OCI-LY7 (cell line): ENCODE results near the gene EPB41L4B. TPM values are rescaled to one million over a fixed set of nuclear protein-coding genes. Genes with fewer than 3 reads are reported as not detected.
"Not testable (repeated sequence)": the region's sequence is repeated elsewhere in the genome, so short reads cannot be mapped to it uniquely, and the experiment has no call there.

Experiments used
- BruUV-seq: library from RNA; stranded (reverse); fragments of 400-500 nt; replicated peaks from 2 replicates; lab custom pipeline; 2021; lab: Mats Ljungman, UMichigan
- CTCF ChIA-PET: fragments of 300-600 bp; sonication (Branson Sonifier 250); formaldehyde crosslinking; loops from one replicate; lab custom pipeline; 2022; ENCODE audit warnings: antibody characterized with exemption; ENCODE audit not compliant: unreplicated experiment; lab: Charles Lee
- POLR2A ChIA-PET: fragments of 300-600 bp; sonication (Branson Sonifier 250); formaldehyde crosslinking; loops from one replicate; lab custom pipeline; 2022; ENCODE audit warnings: antibody characterized with exemption; lab: Charles Lee
- DNase-seq: peaks from one replicate; pipeline ENCODE4 v3.0.0-alpha.2; 2015; ENCODE audit warnings: low spot score
- H2AFZ ChIP-seq: fragments of 200-600 bp; sonication (generic), shearing (Covaris generic); 2 replicates; pipeline ENCODE4 v1.6.1; 2014; ENCODE audit warnings: mild to moderate bottlenecking, antibody characterized with exemption, low read length, moderate library complexity
- H3K27ac ChIP-seq: fragments of 200-600 bp; sonication (generic); 2 replicates; pipeline ENCODE4 v1.5.1; 2014; ENCODE audit warnings: mixed run types, low read depth, mild to moderate bottlenecking, moderate library complexity, low read length, inconsistent platforms; ENCODE audit not compliant: poor library complexity, severe bottlenecking
- H3K36me3 ChIP-seq: fragments of 200-600 bp; sonication (generic); 2 replicates; pipeline ENCODE4 v1.6.1; 2014; ENCODE audit warnings: mild to moderate bottlenecking, antibody characterized with exemption, low read length, moderate library complexity, mixed read lengths; ENCODE audit not compliant: insufficient read depth
- H3K4me1 ChIP-seq: fragments of 200-600 bp; sonication (generic); 2 replicates; pipeline ENCODE4 v1.5.1; 2014; ENCODE audit warnings: mild to moderate bottlenecking, low read length; ENCODE audit not compliant: insufficient read depth, poor library complexity, severe bottlenecking
- H3K4me2 ChIP-seq: fragments of 200-600 bp; sonication (generic); 2 replicates; pipeline ENCODE4 v1.6.1; 2014; ENCODE audit warnings: mild to moderate bottlenecking, low read length
- H3K4me3 ChIP-seq: fragments of 200-600 bp; sonication (generic); 2 replicates; pipeline ENCODE4 v1.5.1; 2014; ENCODE audit warnings: mild to moderate bottlenecking, low read depth, low read length; ENCODE audit not compliant: poor library complexity, severe bottlenecking
- H3K79me2 ChIP-seq: fragments of 200-600 bp; sonication (generic); 2 replicates; pipeline ENCODE4 v1.6.1; 2016; ENCODE audit warnings: low read depth, mild to moderate bottlenecking, low read length, moderate library complexity, mixed read lengths; ENCODE audit not compliant: insufficient read depth
- H3K9me2 ChIP-seq: fragments of 200-600 bp; sonication (generic); 2 replicates; pipeline ENCODE4 v1.6.1; 2016; ENCODE audit warnings: mild to moderate bottlenecking, low read length, mixed read lengths; ENCODE audit not compliant: insufficient read depth
- H3K9me3 ChIP-seq: fragments of 200-600 bp; sonication (generic); 2 replicates; pipeline ENCODE4 v1.6.1; 2014; ENCODE audit warnings: mild to moderate bottlenecking, mixed run types, low read length, mixed read lengths
- H4K20me1 ChIP-seq: fragments of 200-600 bp; sonication (generic); 2 replicates; pipeline ENCODE4 v1.6.1; 2014; ENCODE audit warnings: mild to moderate bottlenecking, antibody characterized with exemption, low read length, moderate library complexity, mixed read lengths; ENCODE audit not compliant: insufficient read depth
- EZH2phosphoT487 ChIP-seq: fragments of 200-600 bp; sonication (generic); IDR thresholded peaks from 2 replicates; pipeline ENCODE4 v1.6.1; 2018; ENCODE audit warnings: low read depth, borderline replicate concordance, mild to moderate bottlenecking, mixed run types, antibody characterized with exemption, low read length, moderate library complexity, mixed read lengths
- intact Hi-C: fragments of 100-400 bp; cut with micrococcal nuclease; formaldehyde crosslinking; loops from one replicate; pipeline ENCODE4 v1.10.0; 2022; ENCODE audit not compliant: unreplicated experiment
- total RNA-seq, 2 experiments: library from RNA; depleted of rRNA in 1 of 2; stranded (reverse); fragments of >200 nt in 1 of 2; shearing (Covaris generic) in 1 of 2; gene quantifications; 2 replicates each; pipeline ENCODE4 v1.2.3, GENCODE V29; 2014 to 2022
- TF ChIP-seq, protein P1 (sequence below): fragments of 200-600 bp; sonication (generic); conservative IDR thresholded peaks from 2 replicates; pipeline ENCODE4 v1.5.1; 2014; ENCODE audit warnings: mild to moderate bottlenecking, antibody characterized with exemption, low read length, moderate library complexity, mixed read lengths

The EPB41L4B gene
- total RNA-seq, 2 experiments from 2014 or later, result 0.29 TPM; not detected in 1

DNA sequence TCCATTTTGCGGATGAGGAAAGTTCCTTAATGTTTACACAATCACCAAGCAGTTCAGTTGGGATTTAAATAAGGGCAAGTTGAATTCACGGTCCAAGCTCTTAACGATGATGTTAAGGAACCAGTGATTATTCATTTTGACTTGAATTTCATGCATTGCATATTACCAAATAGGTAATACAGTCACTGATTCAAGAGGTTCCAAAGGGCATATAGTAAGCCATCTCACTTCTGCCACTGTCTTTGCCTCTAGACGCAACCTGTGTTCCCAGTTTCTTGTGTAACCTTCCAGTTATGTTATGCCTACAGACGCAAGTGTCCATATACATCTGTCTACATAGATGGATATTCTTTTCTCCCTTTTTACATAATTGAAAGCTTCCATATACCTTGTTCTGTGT lies 39.9 kb upstream of the EPB41L4B start:
- BruUV-seq, result no TSS peak
- ChIA-PET POLR2A (no interaction called here), CTCF (no interaction called here)
- no peaks in the 10 kb centered on the region for H3K9me2 ChIP-seq
- H3K36me3 ChIP-seq, result no peaks in the 10 kb centered on the region
- H3K9me3 ChIP-seq, result no peaks in the 10 kb centered on the region
- H3K4me3 ChIP-seq, result no peak overlapping the region
- H3K79me2 ChIP-seq, result no peaks in the 10 kb centered on the region
- H3K4me2 ChIP-seq, result no peak overlapping the region
- DNase-seq, result no peak
- H3K27ac ChIP-seq, result no peak overlapping the region
- intact Hi-C loops, result no loop called here
- TF ChIP-seq EZH2phosphoT487, result no peak
- TF ChIP-seq, protein P1, sequence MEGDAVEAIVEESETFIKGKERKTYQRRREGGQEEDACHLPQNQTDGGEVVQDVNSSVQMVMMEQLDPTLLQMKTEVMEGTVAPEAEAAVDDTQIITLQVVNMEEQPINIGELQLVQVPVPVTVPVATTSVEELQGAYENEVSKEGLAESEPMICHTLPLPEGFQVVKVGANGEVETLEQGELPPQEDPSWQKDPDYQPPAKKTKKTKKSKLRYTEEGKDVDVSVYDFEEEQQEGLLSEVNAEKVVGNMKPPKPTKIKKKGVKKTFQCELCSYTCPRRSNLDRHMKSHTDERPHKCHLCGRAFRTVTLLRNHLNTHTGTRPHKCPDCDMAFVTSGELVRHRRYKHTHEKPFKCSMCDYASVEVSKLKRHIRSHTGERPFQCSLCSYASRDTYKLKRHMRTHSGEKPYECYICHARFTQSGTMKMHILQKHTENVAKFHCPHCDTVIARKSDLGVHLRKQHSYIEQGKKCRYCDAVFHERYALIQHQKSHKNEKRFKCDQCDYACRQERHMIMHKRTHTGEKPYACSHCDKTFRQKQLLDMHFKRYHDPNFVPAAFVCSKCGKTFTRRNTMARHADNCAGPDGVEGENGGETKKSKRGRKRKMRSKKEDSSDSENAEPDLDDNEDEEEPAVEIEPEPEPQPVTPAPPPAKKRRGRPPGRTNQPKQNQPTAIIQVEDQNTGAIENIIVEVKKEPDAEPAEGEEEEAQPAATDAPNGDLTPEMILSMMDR, result no peak
- no peaks in the 10 kb centered on the region for H3K4me1 ChIP-seq
- no peak overlapping the region for H2AFZ ChIP-seq
- H4K20me1 ChIP-seq, result no peaks in the 10 kb centered on the region

DNA sequence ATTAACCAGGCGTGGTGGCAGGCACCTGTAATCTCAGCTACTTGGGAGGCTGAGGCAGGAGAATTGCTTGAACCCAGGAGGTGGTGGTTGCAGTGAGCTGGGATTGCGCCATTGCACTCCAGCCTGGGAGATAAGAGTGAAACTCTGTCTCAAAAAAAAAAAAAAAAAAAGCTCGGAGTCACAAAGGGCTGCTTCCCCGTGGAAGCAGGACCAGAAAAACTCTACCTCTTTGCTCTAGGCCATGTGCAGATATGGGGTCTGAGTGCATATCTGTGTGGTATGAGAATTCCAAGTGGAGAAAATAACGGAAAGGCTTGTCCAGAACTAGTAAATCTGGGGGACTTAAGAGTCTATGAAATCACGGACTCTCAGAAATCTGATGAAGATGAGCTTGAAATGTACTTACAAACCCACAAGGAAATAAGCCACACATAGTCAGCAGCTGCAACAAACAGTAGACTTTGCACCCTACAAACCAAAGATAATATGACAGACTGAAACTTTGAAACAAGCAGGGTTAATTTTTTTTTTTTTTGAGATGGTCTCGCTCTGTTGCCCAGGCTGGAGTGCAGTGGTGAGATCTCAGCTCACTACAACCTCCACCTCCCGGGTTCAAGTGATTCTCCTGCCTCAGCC lies 38.2 kb upstream of the EPB41L4B start:
- H3K79me2 ChIP-seq, H4K20me1 ChIP-seq, H3K4me1 ChIP-seq, BruUV-seq, H3K9me3 ChIP-seq, H3K4me2 ChIP-seq, H3K9me2 ChIP-seq, H2AFZ ChIP-seq, H3K36me3 ChIP-seq, CTCF ChIA-PET, H3K27ac ChIP-seq, H3K4me3 ChIP-seq, DNase-seq, intact Hi-C loops: not testable (repeated sequence)
- POLR2A ChIA-PET, result interaction anchor here (0.8 kb wide), 1 partner anchor 21 kb away, joined by 3 read pairs; no protein-coding TSS in a partner anchor

DNA sequence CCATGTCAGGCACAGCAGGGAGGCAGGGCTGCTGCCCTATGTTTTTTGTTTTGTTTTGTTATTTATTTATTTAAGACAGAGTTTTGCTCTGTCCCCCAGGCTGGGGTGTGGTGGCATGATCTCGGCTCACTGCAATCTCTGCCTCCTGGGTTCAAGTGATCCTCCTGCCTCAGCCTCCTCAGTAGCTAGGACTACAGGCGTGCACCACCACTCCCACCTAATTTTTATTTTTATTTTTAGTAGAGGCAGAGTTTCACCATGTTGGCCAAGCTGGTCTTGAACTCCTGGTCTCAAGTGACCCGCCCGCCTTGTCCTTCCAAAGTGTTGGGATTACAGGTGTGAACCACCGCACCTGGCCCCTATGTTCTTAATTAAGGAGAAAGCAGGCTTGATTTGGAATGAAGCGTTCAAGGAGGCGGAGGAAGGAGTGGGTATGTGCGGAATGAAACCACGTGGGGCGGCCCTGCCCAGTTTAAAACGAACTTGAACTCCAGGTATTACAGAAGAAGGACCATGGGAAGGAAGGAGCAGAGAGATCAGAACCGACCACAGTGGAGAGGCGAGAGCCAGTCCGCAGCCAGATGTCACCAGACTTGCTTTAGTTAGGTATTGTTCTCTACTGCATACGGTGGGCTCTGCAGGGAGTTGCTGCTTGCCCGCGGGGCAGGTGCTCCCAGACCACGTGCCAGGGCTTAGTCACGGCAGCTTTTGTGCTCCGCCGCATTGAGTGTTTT lies 34.9 kb upstream of the EPB41L4B start:
- Histone ChIP-seq H4K20me1 (no peaks in the 10 kb centered on the region), H3K27ac (no peak overlapping the region)
- no TSS peak for BruUV-seq

More for the DNA sequence above, 34.9 kb upstream of the EPB41L4B start:
- no peaks in the 10 kb centered on the region for H3K36me3 ChIP-seq
- intact Hi-C loops, result no loop called here
- H3K4me3 ChIP-seq, result no peak overlapping the region
- POLR2A ChIA-PET, result no interaction called here
- no peaks in the 10 kb centered on the region for H3K9me2 ChIP-seq
- CTCF ChIA-PET, result no interaction called here
- no peak overlapping the region for H2AFZ ChIP-seq
- DNase-seq, result no peak
- no peak for TF ChIP-seq EZH2phosphoT487
- TF ChIP-seq, protein P1, result no peak
- H3K9me3 ChIP-seq, result no peaks in the 10 kb centered on the region
- no peak overlapping the region for H3K4me2 ChIP-seq
- no peaks in the 10 kb centered on the region for H3K4me1 ChIP-seq
- H3K79me2 ChIP-seq, result no peaks in the 10 kb centered on the region
